ENCODE data around the gene NFATC2. TPM values are rescaled to one million over a fixed set of nuclear protein-coding genes. Genes with fewer than 3 reads are reported as not detected.
"Not testable (repeated sequence)": the region's sequence is repeated elsewhere in the genome, so short reads cannot be mapped to it uniquely, and the experiment has no call there.

The NFATC2 gene
- total RNA-seq, 1 donor from 2014 or later: 2.7 TPM

GRCh38 chr20:51359947-51360346 is 182.6 kb downstream of the NFATC2 start:
- no peak for DNase-seq (ENCODE audit: low read depth in 2 of 2)

DNA sequence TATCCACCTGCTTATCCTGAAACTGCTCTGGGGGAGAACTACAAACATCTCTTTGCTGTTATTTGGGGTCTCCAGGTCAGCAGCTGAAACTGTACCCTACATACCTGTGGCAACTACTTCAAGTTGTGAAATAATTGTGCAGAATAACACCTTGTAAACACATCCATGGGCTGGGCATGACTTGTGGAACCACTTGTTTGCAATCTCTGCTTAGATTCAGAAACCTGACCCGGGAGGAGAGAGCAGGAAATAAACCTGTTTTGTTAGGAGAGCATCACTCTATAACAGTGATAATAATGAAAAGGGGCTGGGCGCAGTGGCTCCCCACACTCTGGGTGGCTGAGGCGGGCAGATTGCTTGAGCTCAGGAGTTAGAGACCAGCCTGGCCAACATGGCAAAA is 183.1 kb downstream of the NFATC2 start:
- no peak for DNase-seq (ENCODE audit: low read depth in 2 of 2)

- no peak for DNase-seq (ENCODE audit: low read depth in 2 of 2)
Measured at GRCh38 chr20:51358032-51358724, 184.3 kb downstream of the NFATC2 start.

DNA sequence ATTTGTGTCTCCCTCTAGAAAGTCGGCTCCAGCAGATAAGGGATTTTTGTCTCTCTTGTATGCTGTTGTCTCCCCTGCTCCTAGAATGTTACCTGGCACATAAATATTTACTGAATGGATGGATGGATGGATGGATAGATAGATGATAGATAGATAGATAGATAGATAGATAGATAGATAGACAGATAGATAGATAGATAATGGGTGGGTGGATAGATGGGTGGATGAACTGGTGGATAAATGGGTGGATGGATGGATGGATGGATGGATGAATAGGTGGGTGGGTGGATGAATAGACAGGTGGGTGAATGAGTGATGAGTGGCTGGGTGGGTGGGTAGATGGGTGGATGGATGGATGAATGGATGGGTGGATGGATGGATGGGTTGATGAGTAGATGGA is 185.0 kb downstream of the NFATC2 start:
- no peak for DNase-seq (ENCODE audit: low read depth in 2 of 2)

DNA sequence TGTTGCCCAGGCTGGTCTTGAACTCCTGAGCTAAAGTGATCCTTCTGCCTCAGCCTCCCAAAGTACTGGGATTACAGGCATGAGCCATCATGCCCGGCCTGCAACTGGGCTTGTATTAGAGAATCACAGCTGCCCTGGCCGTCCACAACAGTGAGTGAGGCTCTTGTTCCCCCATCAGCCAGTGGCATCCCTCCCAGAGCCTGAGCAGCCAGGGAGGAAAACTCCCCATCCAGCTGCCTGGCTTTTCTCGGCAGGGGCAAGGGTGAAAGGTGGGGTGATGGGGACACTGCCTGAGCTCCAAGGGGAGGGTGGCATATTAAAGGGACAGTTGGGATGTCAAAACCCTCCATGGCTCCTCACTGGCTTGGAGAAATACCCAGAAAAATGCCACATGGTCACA is 185.6 kb downstream of the NFATC2 start:
- no peak for DNase-seq (ENCODE audit: low read depth in 2 of 2)

GRCh38 chr20:51354769-51355319 is 187.7 kb downstream of the NFATC2 start:
- DNase-seq (ENCODE audit: low read depth in 2 of 2): peak; percentile 51 to 81

DNA sequence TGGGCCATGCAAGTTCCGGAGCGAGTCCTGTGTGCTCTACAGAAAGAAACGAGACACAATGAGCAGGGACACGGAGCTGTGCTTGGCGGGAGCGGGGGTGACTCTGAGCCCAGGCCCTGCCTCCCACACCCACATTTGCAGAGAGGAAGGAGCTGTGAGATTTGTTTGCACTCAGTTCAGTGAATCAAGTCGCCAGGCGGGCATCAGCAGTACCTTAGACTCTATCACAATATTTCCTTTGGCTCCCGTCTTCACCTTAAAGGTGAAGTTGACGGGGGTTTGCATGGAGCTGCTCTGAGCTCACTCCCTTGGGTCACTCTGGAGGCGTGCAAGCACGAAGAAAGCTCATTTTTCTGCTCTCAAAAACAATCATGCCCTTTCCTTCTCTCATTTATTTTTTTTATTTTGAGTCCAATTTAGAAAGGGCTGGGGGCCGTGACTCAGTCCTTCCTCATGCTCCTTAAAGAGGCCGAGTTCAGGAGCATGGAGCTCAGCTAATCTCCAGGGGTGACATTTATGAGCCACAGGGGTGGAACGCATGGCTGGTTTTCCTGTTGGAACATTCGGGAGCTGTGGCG is 188.2 kb downstream of the NFATC2 start:
- DNase-seq (ENCODE audit: low read depth in 2 of 2): peak in 1 of 2 donors; percentile 52

- DNase-seq (ENCODE audit: low read depth in 2 of 2): no peak
Measured at GRCh38 chr20:51353491-51353890, 189.0 kb downstream of the NFATC2 start.

DNA sequence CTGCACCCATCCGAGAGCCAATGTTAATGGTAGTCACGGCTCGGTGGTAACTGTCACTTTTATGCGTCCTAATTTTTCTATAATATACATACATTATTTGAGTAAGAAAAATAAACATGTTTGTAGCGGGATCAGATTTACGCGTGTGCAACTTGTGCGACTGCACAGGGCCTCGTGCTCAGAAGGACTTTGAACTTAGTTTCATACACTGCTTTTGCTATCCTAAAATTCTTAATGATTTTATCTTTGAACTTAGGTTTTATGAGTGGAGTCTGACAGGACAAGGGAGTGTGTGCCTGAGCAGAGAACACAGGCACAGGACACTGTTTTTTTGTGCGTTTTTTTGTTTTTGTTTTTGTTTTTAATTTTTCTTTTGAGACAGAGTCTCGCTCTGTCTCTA is 189.7 kb downstream of the NFATC2 start:
- DNase-seq (ENCODE audit: low read depth in 2 of 2): no peak

GRCh38 chr20:51350941-51351631 is 191.4 kb downstream of the NFATC2 start:
- peak in 1 of 2 donors; percentile 50 for DNase-seq (ENCODE audit: low read depth in 2 of 2)

GRCh38 chr20:51348876-51349275 is 193.6 kb downstream of the NFATC2 start:
- no peak for DNase-seq (ENCODE audit: low read depth in 2 of 2)

GRCh38 chr20:51347831-51348230 is 194.7 kb downstream of the NFATC2 start:
- no peak for DNase-seq (ENCODE audit: low read depth in 2 of 2)

DNA sequence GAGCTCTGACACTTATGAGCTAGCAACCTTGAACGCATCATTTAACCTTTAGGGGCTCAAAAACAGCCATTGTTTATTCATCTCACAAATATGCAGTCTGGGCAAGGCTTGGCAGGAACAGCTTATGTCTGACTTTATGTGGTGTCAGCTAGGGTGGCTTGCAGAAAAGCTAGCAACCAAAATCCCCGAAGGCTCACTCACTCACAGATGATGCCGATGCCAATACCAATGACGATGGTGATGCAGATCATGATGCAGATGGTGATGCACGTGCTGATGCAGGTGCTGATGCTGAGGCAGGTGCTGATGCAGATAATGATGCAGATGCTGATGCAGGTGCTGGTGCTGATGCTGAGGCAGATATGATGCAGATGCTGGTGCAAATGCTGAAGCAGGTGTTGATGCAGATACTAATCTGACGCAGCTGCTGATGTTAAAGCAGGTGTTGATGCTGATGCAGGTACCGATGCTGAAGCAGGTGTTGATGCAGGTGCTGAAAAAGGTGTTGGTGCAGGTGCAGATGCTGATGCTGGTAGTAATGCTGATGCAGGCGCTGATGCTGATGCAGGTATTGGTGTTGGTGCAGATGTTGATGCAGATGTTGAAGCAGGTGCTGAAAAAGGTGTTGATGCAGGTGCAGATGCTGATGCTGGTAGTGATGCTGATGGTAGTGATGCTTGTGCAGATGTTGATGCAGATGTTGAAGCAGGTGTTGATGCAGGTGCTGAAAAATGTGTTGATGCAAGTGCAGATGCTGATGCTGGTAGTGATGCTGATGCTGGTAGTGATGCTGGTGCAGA is 195.6 kb downstream of the NFATC2 start:
- no peak for DNase-seq (ENCODE audit: low read depth in 2 of 2)

GRCh38 chr20:51345601-51346101 is 196.9 kb downstream of the NFATC2 start:
- DNase-seq (ENCODE audit: low read depth in 2 of 2): peak in 1 of 2 donors; percentile 68

- DNase-seq (ENCODE audit: low read depth in 2 of 2): not testable (repeated sequence)
Measured at GRCh38 chr20:51343802-51344201, 198.7 kb downstream of the NFATC2 start.

GRCh38 chr20:51342510-51343236 is 199.8 kb downstream of the NFATC2 start:
- DNase-seq (ENCODE audit: low read depth in 2 of 2): no peak

DNA sequence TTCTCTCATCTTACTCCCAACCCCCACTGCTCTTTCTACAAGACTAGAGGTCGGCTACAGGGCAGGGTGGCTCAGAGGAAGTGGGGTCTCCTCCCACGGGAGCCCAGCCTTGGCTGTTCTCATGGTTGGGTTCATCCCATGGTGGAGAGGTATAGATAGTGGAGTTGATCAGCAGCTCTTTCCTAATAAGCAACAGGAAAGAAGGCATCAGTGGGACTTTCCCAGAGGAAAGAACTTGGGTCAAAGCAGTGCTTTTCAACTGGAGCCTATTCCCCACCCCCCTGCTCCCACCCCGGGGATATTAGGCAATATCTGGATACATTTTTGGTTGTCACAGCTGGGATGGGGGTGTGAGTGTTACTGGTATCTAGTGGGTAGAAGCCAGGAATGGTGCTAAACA is 200.9 kb downstream of the NFATC2 start:
- no peak for DNase-seq (ENCODE audit: low read depth in 2 of 2)

- no peak for DNase-seq (ENCODE audit: low read depth in 2 of 2)
Measured at GRCh38 chr20:51340451-51340840, 202.1 kb downstream of the NFATC2 start.

DNA sequence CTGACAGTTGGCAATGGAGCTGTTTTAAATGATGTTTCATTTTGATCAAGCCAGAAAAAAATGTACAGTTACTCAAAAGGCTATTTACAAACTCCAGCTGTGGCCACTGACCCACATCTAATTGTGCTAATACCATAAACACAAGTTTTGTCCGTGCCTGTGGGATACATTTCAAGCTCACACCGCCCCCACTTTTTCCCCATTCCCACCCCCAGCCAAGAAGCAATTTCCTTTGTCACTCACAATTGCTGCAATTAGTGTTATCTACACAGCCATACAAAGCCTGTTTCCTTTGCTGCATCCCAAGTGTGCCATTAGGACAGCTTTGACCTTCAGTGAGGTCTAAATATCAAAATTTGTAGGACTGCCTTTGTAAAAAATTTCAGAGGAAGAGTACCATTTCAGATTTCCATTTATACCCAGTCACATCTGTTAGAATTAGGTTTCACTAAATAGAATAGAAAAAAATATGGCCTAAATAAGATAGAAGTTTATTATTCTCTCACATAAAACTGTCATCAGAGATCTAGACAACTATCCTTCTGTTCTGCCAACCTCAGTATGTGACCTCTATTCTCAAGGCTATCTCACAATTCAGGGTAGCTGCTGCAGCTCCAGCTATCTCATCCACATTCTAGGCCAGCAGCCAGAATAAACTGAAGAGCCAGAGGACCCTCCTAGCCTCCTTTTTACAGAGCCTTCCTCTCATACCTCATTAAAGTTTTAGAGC is 202.6 kb downstream of the NFATC2 start:
- DNase-seq (ENCODE audit: low read depth in 2 of 2): peak; percentile 26 to 78

All from dermis microvascular lymphatic vessel endothelial cell (primary cell).